ENCODE results near the gene RALGAPA2.

RALGAPA2 gene

GRCh38 chr20:20527661-20528060, 184.8 kb downstream of the RALGAPA2 start:
- DNase-seq, result no peak

- no peak for DNase-seq
These were observed 186.7 kb downstream of the RALGAPA2 start for GRCh38 chr20:20525756-20526155.

GRCh38 chr20:20525214-20525613, 187.2 kb downstream of the RALGAPA2 start:
- DNase-seq, result no peak

GRCh38 chr20:20524756-20525155, 187.7 kb downstream of the RALGAPA2 start:
- DNase-seq, result no peak

GRCh38 chr20:20521736-20522135, 190.7 kb downstream of the RALGAPA2 start:
- DNase-seq, result no peak

GRCh38 chr20:20520776-20521175, 191.7 kb downstream of the RALGAPA2 start:
- no peak for DNase-seq

- DNase-seq, result no peak
These were observed 193.2 kb downstream of the RALGAPA2 start for GRCh38 chr20:20519269-20519668.

GRCh38 chr20:20518263-20518662, 194.2 kb downstream of the RALGAPA2 start:
- DNase-seq, result no peak

GRCh38 chr20:20517296-20517695, 195.1 kb downstream of the RALGAPA2 start:
- no peak for DNase-seq

- DNase-seq, result no peak
These were observed 198.7 kb downstream of the RALGAPA2 start for GRCh38 chr20:20513720-20514119.

- DNase-seq, result no peak
These were observed 206.9 kb downstream of the RALGAPA2 start for GRCh38 chr20:20505554-20505953.

- DNase-seq, result no peak
These were observed 208.5 kb downstream of the RALGAPA2 start for GRCh38 chr20:20503777-20504530.

GRCh38 chr20:20501128-20501527, 211.3 kb downstream of the RALGAPA2 start:
- DNase-seq, result no peak

GRCh38 chr20:20500312-20500711, 212.1 kb downstream of the RALGAPA2 start:
- DNase-seq, result no peak

- DNase-seq, result no peak
These were observed 213.0 kb downstream of the RALGAPA2 start for GRCh38 chr20:20499439-20499838.

- no peak for DNase-seq
These were observed 214.2 kb downstream of the RALGAPA2 start for GRCh38 chr20:20498076-20498861.

GRCh38 chr20:20497242-20497978, 215.0 kb downstream of the RALGAPA2 start:
- DNase-seq, result no peak

- no peak for DNase-seq
These were observed 216.5 kb downstream of the RALGAPA2 start for GRCh38 chr20:20495729-20496503.

GRCh38 chr20:20493701-20494100, 218.7 kb downstream of the RALGAPA2 start:
- no peak for DNase-seq

- DNase-seq, result no peak
These were observed 219.7 kb downstream of the RALGAPA2 start for GRCh38 chr20:20492521-20493332.

- no peak for DNase-seq
These were observed 220.6 kb downstream of the RALGAPA2 start for GRCh38 chr20:20491784-20492264.

All from NCI-H2107 (cell line).